GM23338 (cell line): ENCODE measurements around the gene CNNM1. TPM values are rescaled to one million over a fixed set of nuclear protein-coding genes. Genes with fewer than 3 reads are reported as not detected.

Experiments
- ATAC-seq: fragments of 200-7000 bp; cut with Tn5 transposase; 3 replicates; pipeline ENCODE4 v1.9.1; 2020
- DNase-seq: peaks from one replicate; pipeline ENCODE4 v3.0.0-alpha.2; 2015; ENCODE audit warnings: low spot score
- H2AFZ ChIP-seq: fragments of 200-600 bp; sonication (generic); 2 replicates; pipeline ENCODE4 v1.8.0; 2016; ENCODE audit warnings: antibody characterized with exemption, mild to moderate bottlenecking, moderate library complexity
- H3F3A ChIP-seq: fragments of 200-600 bp; sonication (generic); replicated peaks from 2 replicates; pipeline ENCODE4 v1.8.0; 2017; ENCODE audit warnings: antibody characterized with exemption, mixed run types, low read depth
- H3K27ac ChIP-seq: fragments of 200-600 bp; sonication (generic); 2 replicates; pipeline ENCODE4 v1.6.1; 2016; ENCODE audit warnings: low read depth
- H3K27me3 ChIP-seq: fragments of 200-600 bp; sonication (generic); 2 replicates; pipeline ENCODE4 v1.8.0; 2016; ENCODE audit warnings: mild to moderate bottlenecking, mixed run types, moderate library complexity; ENCODE audit not compliant: insufficient read depth
- H3K36me3 ChIP-seq: fragments of 200-600 bp; sonication (generic); 2 replicates; pipeline ENCODE4 v1.8.0; 2016; ENCODE audit warnings: mild to moderate bottlenecking; ENCODE audit not compliant: insufficient read depth
- H3K4me1 ChIP-seq: fragments of 200-600 bp; sonication (generic); 2 replicates; pipeline ENCODE4 v1.8.0; 2016; ENCODE audit warnings: mild to moderate bottlenecking, moderate library complexity; ENCODE audit not compliant: insufficient read depth
- H3K4me2 ChIP-seq: fragments of 200-600 bp; sonication (generic); 2 replicates; pipeline ENCODE4 v1.7.1; 2017; ENCODE audit warnings: mixed run types
- H3K4me3 ChIP-seq: fragments of 200-600 bp; sonication (generic); 2 replicates; pipeline ENCODE4 v1.6.1; 2016; ENCODE audit warnings: mixed run types
- H3K79me2 ChIP-seq: fragments of 200-600 bp; sonication (generic); replicated peaks from 2 replicates; pipeline ENCODE4 v1.8.0; 2017; ENCODE audit warnings: mild to moderate bottlenecking; ENCODE audit not compliant: insufficient read depth
- H3K9me2 ChIP-seq: fragments of 200-600 bp; sonication (generic); 2 replicates; pipeline ENCODE4 v1.8.0; 2017; ENCODE audit not compliant: insufficient read depth
- H4K20me1 ChIP-seq: fragments of 200-600 bp; sonication (generic); replicated peaks from 2 replicates; pipeline ENCODE4 v1.8.0; 2017; ENCODE audit warnings: mild to moderate bottlenecking; ENCODE audit not compliant: insufficient read depth
- H3K27ac Mint-ChIP-seq: 2 replicates; pipeline ENCODE4 v1.8.0; 2020; ENCODE audit warnings: inconsistent platforms, mild to moderate bottlenecking, moderate library complexity, mixed read lengths
- H3K27me3 Mint-ChIP-seq: 3 replicates; pipeline ENCODE4 v1.8.0; 2022; ENCODE audit warnings: low read depth, mild to moderate bottlenecking, moderate library complexity, mixed read lengths, inconsistent platforms; ENCODE audit not compliant: insufficient read depth, poor library complexity
- H3K36me3 Mint-ChIP-seq: 3 replicates; pipeline ENCODE4 v1.8.0; 2021; ENCODE audit warnings: low read depth, mild to moderate bottlenecking, inconsistent platforms, moderate library complexity, mixed read lengths
- H3K4me1 Mint-ChIP-seq: 3 replicates; pipeline ENCODE4 v1.8.0; 2020; ENCODE audit warnings: mild to moderate bottlenecking, inconsistent platforms, mixed read lengths
- H3K4me3 Mint-ChIP-seq: 3 replicates; pipeline ENCODE4 v1.8.0; 2021; ENCODE audit warnings: moderate library complexity, mild to moderate bottlenecking, inconsistent platforms, mixed read lengths
- H3K9me3 Mint-ChIP-seq: 3 replicates; pipeline ENCODE4 v1.8.0; 2020; ENCODE audit warnings: moderate library complexity, mild to moderate bottlenecking, inconsistent platforms, mixed read lengths
- CREB1 ChIP-seq: fragments of 250-450 bp; sonication (Bioruptor Pico); IDR thresholded peaks from 2 replicates; pipeline ENCODE4 v1.5.0; 2020; ENCODE audit warnings: low read depth, mild to moderate bottlenecking, moderate library complexity
- CTCF ChIP-seq, 2 experiments: fragments of 200-600 bp in 1 of 2; sonication (generic) in 1 of 2; conservative IDR thresholded peaks; 2 replicates each; pipeline versions ENCODE4 v1.5.1 to v1.6.1; 2016 to 2017; ENCODE audit warnings: antibody characterized with exemption in 2 of 2, low read depth in 2 of 2, mild to moderate bottlenecking in 2 of 2, moderate library complexity in 1 of 2
- ETS1 ChIP-seq: IDR thresholded peaks from 2 replicates; pipeline ENCODE4 v1.6.1; 2016; ENCODE audit warnings: antibody characterized with exemption
- EZH2 ChIP-seq: fragments of 200-600 bp; sonication (generic); IDR thresholded peaks from one replicate; pipeline ENCODE4 v1.8.0; 2017; ENCODE audit warnings: antibody characterized with exemption, mild to moderate bottlenecking, low read depth; ENCODE audit not compliant: unreplicated experiment
- EZH2phosphoT487 ChIP-seq: fragments of 200-600 bp; sonication (generic); IDR thresholded peaks from one replicate; pipeline ENCODE4 v1.8.1; 2018; ENCODE audit warnings: antibody characterized with exemption; ENCODE audit not compliant: unreplicated experiment
- JUNB ChIP-seq: IDR thresholded peaks from one replicate; pipeline ENCODE4 v1.6.1; 2016; ENCODE audit warnings: antibody characterized with exemption; ENCODE audit not compliant: unreplicated experiment
- NANOG ChIP-seq: IDR thresholded peaks from 2 replicates; pipeline ENCODE4 v1.6.1; 2016; ENCODE audit warnings: antibody characterized with exemption, borderline replicate concordance
- POLR2AphosphoS5 ChIP-seq: IDR thresholded peaks from 2 replicates; pipeline ENCODE4 v1.6.1; 2016; ENCODE audit warnings: antibody characterized with exemption, low read depth
- REST ChIP-seq: IDR thresholded peaks from one replicate; pipeline ENCODE4 v1.6.1; 2018; ENCODE audit warnings: antibody characterized with exemption; ENCODE audit not compliant: unreplicated experiment
- STAT1 ChIP-seq: IDR thresholded peaks from one replicate; pipeline ENCODE4 v1.6.1; 2016; ENCODE audit warnings: antibody characterized with exemption; ENCODE audit not compliant: unreplicated experiment
- ZNF114 ChIP-seq: fragments of 250-450 bp; sonication (Bioruptor Pico); IDR thresholded peaks from 2 replicates; pipeline ENCODE4 v1.5.0; 2020; ENCODE audit warnings: mild to moderate bottlenecking, moderate library complexity
- ZNF331 ChIP-seq: fragments of 250-450 bp; sonication (Bioruptor Pico); IDR thresholded peaks from 2 replicates; pipeline ENCODE4 v1.5.0; 2020; ENCODE audit warnings: low read depth, mild to moderate bottlenecking, moderate library complexity
- ZNF462 ChIP-seq: fragments of 250-450 bp; sonication (Bioruptor Pico); IDR thresholded peaks from 2 replicates; pipeline ENCODE4 v1.5.0; 2020; ENCODE audit warnings: mild to moderate bottlenecking, moderate library complexity
- polyA plus RNA-seq: library from polyadenylated mRNA; unstranded; fragments of >200 nt; fragmentation: Nextera tagmentation; extraction: Ambion mirVana; gene quantifications from 2 replicates; pipeline ENCODE4 v1.2.1, GENCODE V29; 2016
- total RNA-seq: library from RNA; depleted of rRNA; stranded (reverse); fragments of >200 nt; shearing (Covaris generic); gene quantifications from 2 replicates; pipeline ENCODE4 v1.2.3, GENCODE V29; 2014

The CNNM1 gene
- total and polyA plus RNA-seq, 2 experiments from 2014 or later, result 0.52 to 0.90 TPM

GRCh38 chr10:99372546-99373271 lies 43.6 kb downstream of the CNNM1 start:
- Mint-ChIP-seq H3K36me3 (no peaks in the 10 kb centered on the region), H3K27ac (peak overlapping the region; percentile 37; the same call in 1 of the 2 replicates), H3K4me3 (no peak overlapping the region), H3K27me3 (peaks cover 5% of the 10 kb centered on the region), H3K9me3 (no peaks in the 10 kb centered on the region), H3K4me1 (peaks cover 6% of the 10 kb centered on the region; the same call in 2 of the 3 replicates)
- Histone ChIP-seq H3K4me1 (no peaks in the 10 kb centered on the region), H3K27me3 (no peaks in the 10 kb centered on the region), H3K4me3 (no peak overlapping the region), H4K20me1 (no peaks in the 10 kb centered on the region; the same call in 1 of the 2 replicates), H3K27ac (no peak overlapping the region), H3K79me2 (no peaks in the 10 kb centered on the region), H3K9me2 (no peaks in the 10 kb centered on the region), H3K36me3 (no peaks in the 10 kb centered on the region), H2AFZ (no peak overlapping the region), H3F3A (no peaks in the 10 kb centered on the region), H3K4me2 (no peak overlapping the region)
- no peak for DNase-seq
- ATAC-seq, result no peak
- no peak for TF ChIP-seq POLR2AphosphoS5
- no peak for TF ChIP-seq ETS1
- no peak for TF ChIP-seq REST
- TF ChIP-seq EZH2phosphoT487, result no peak
- no peak for TF ChIP-seq NANOG
- TF ChIP-seq ZNF331, result no peak
- TF ChIP-seq ZNF462 (CRISPR knock-in tag), result no peak
- TF ChIP-seq CTCF (conservative IDR thresholded peaks at IDR 0.05; ENCODE audit: low read depth in 2 of 2), result no peak
- no peak for TF ChIP-seq CREB1
- no peak for TF ChIP-seq ZNF114
- TF ChIP-seq EZH2, result no peak
- TF ChIP-seq STAT1, result no peak
- no peak for TF ChIP-seq JUNB
